SU-DHL-6 (cell line): ENCODE results near the gene TIMP4.

Experiments
- H2AFZ ChIP-seq: fragments of 200-600 bp; sonication (generic); 2 replicates; pipeline ENCODE4 v1.6.1; 2014; ENCODE audit warnings: low read depth, mild to moderate bottlenecking, moderate library complexity, mixed read lengths, antibody characterized with exemption, low read length; ENCODE audit not compliant: severe bottlenecking
- H3F3A ChIP-seq: fragments of 200-600 bp; shearing (Covaris generic); 2 replicates; pipeline ENCODE4 v1.6.0; 2016; ENCODE audit warnings: antibody characterized with exemption, mild to moderate bottlenecking; ENCODE audit not compliant: insufficient read depth
- H3K27ac ChIP-seq: fragments of 200-600 bp; sonication (generic); 2 replicates; pipeline ENCODE4 v1.5.1; 2016; ENCODE audit warnings: low read depth, mild to moderate bottlenecking, low read length, moderate library complexity, mixed read lengths
- H3K27me3 ChIP-seq: fragments of 200-600 bp; sonication (generic), shearing (Covaris generic); 2 replicates; pipeline ENCODE4 v1.6.0; 2014; ENCODE audit warnings: mild to moderate bottlenecking, low read length
- H3K36me3 ChIP-seq: fragments of 200-600 bp; sonication (generic); 2 replicates; pipeline ENCODE4 v1.6.1; 2014; ENCODE audit warnings: mild to moderate bottlenecking, low read length, mixed read lengths
- H3K4me2 ChIP-seq: fragments of 300-600, 200-600 bp; shearing (Covaris generic), sonication (generic); 2 replicates; pipeline ENCODE4 v1.6.0; 2014; ENCODE audit warnings: low read length, low read depth, mild to moderate bottlenecking; ENCODE audit not compliant: poor library complexity, severe bottlenecking
- H3K4me3 ChIP-seq: fragments of 200-600 bp; sonication (generic); 2 replicates; pipeline ENCODE4 v1.5.1; 2014; ENCODE audit warnings: antibody characterized with exemption, low read length, mild to moderate bottlenecking, mixed read lengths; ENCODE audit not compliant: insufficient read depth, poor library complexity, severe bottlenecking
- H3K79me2 ChIP-seq: fragments of 200-600 bp; sonication (generic); 2 replicates; pipeline ENCODE4 v1.6.1; 2014; ENCODE audit warnings: mild to moderate bottlenecking, low read length, moderate library complexity; ENCODE audit not compliant: insufficient read depth
- H3K9ac ChIP-seq: fragments of 200-600 bp; sonication (generic); 2 replicates; pipeline ENCODE4 v1.7.0; 2014; ENCODE audit warnings: mild to moderate bottlenecking, low read length
- H3K9me2 ChIP-seq: fragments of 200-600 bp; sonication (generic); replicated peaks from 2 replicates; pipeline ENCODE4 v1.6.1; 2014; ENCODE audit warnings: low read length; ENCODE audit not compliant: insufficient read depth
- H3K9me3 ChIP-seq: fragments of 200-600 bp; sonication (generic); 2 replicates; pipeline ENCODE4 v1.6.1; 2014; ENCODE audit warnings: low read length, mixed read lengths; ENCODE audit not compliant: insufficient read depth
- H4K20me1 ChIP-seq: fragments of 200-600 bp; sonication (generic); 2 replicates; pipeline ENCODE4 v1.6.1; 2014; ENCODE audit warnings: low read depth, mild to moderate bottlenecking, antibody characterized with exemption, low read length, moderate library complexity, mixed read lengths
- CTCF ChIP-seq: fragments of 200-600 bp; sonication (generic); IDR thresholded peaks from one replicate; pipeline ENCODE4 v1.5.1; 2017; ENCODE audit warnings: antibody characterized with exemption, mild to moderate bottlenecking, low read length, moderate library complexity; ENCODE audit not compliant: insufficient read depth, poor library complexity, severe bottlenecking
- EZH2phosphoT487 ChIP-seq: fragments of 200-600 bp; sonication (generic), shearing (Covaris generic); conservative IDR thresholded peaks from 2 replicates; pipeline ENCODE4 v1.6.1; 2018; ENCODE audit warnings: mild to moderate bottlenecking, antibody characterized with exemption, low read length, moderate library complexity, mixed read lengths

The TIMP4 gene

GRCh38 chr3:12178091-12178820, 19.5 kb upstream of the TIMP4 start:
- no peaks in the 10 kb centered on the region for H3F3A ChIP-seq
- H3K79me2 ChIP-seq: no peaks in the 10 kb centered on the region
- no peak overlapping the region for H3K9ac ChIP-seq
- H3K36me3 ChIP-seq: no peaks in the 10 kb centered on the region
- TF ChIP-seq EZH2phosphoT487: no peak
- TF ChIP-seq CTCF: no peak
- H3K27me3 ChIP-seq: no peaks in the 10 kb centered on the region
- no peaks in the 10 kb centered on the region for H3K9me2 ChIP-seq
- H4K20me1 ChIP-seq: no peaks in the 10 kb centered on the region
- no peaks in the 10 kb centered on the region for H3K9me3 ChIP-seq
- no peak overlapping the region for H3K4me2 ChIP-seq
- H3K27ac ChIP-seq: no peak overlapping the region
- H2AFZ ChIP-seq: no peak overlapping the region
- no peak overlapping the region for H3K4me3 ChIP-seq

GRCh38 chr3:12177126-12177525, 18.4 kb upstream of the TIMP4 start:
- Histone ChIP-seq H3K27me3 (no peaks in the 10 kb centered on the region), H3K27ac (no peak overlapping the region), H3K9me2 (no peaks in the 10 kb centered on the region), H2AFZ (no peak overlapping the region), H3K9ac (no peak overlapping the region), H3K4me3 (no peak overlapping the region), H3K9me3 (no peaks in the 10 kb centered on the region), H4K20me1 (no peaks in the 10 kb centered on the region), H3K79me2 (no peaks in the 10 kb centered on the region), H3K36me3 (no peaks in the 10 kb centered on the region), H3F3A (no peaks in the 10 kb centered on the region), H3K4me2 (no peak overlapping the region)
- TF ChIP-seq EZH2phosphoT487 (no peak), CTCF (no peak)

- Histone ChIP-seq H3K4me2 (no peak overlapping the region), H2AFZ (no peak overlapping the region), H4K20me1 (no peaks in the 10 kb centered on the region), H3K9me2 (no peaks in the 10 kb centered on the region), H3K79me2 (no peaks in the 10 kb centered on the region), H3K27me3 (no peaks in the 10 kb centered on the region), H3K4me3 (no peak overlapping the region), H3F3A (no peaks in the 10 kb centered on the region), H3K36me3 (no peaks in the 10 kb centered on the region), H3K9ac (no peak overlapping the region), H3K9me3 (no peaks in the 10 kb centered on the region), H3K27ac (no peak overlapping the region)
- peak; percentile 49 for TF ChIP-seq CTCF
- no peak for TF ChIP-seq EZH2phosphoT487
Observed at GRCh38 chr3:12175844-12176453, 17.2 kb upstream of the TIMP4 start.
